Measurements from ENCODE around the gene GGA1. TPM values are rescaled to one million over a fixed set of nuclear protein-coding genes. Genes with fewer than 3 reads are reported as not detected.
A peak's percentile ranks its signal among the peaks of the same experiment; 100 is the strongest.

Gene GGA1
- total and polyA plus RNA-seq, 10 of the 15 experiments (the other 5 are each of a cell fraction or from before 2014, with no cell fraction given), result 1.4 to 79.4 (median 44.4) TPM

DNA sequence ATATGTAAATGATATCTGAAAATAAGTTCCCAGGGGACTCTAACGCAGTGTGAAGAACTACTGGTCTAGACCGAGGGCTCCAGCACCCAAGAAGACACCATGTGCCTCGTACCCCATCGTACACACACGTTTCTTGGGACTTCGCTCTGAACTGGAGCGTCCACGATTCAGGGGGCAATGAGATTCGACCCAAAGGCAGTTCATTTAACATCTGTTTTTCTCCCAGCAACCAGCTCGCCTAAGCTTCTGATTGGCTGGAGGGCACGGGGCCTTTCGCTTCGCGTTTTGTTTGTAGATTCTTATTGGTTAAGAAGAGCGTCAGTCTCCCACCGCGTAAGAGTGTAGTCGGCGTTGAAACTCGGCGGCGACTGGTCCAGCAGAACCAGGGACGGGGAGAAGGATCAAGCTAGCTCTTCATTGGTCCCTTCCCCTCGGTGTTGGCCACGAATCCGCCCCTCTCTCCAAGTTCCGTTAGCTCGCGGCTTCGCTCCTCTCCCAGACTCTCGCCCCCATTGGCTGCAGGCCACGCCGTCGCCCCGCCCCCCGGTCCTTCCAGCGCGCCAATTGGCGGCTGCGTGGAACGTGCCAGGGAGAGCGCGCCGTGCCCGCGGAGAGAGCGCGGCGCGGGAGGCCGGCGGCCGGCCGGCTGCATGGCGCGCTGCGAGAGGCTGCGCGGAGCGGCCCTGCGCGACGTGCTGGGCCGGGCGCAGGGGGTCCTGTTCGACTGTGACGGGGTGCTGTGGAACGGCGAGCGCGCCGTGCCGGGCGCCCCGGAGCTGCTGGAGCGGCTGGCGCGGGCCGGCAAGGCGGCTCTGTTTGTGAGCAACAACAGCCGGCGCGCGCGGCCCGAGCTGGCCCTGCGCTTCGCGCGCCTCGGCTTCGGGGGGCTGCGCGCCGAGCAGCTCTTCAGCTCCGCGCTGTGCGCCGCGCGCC lies 49.8 kb downstream of the GGA1 start, which contains the start of gene PDXP (continued):
- TF ChIP-seq, protein P1, sequence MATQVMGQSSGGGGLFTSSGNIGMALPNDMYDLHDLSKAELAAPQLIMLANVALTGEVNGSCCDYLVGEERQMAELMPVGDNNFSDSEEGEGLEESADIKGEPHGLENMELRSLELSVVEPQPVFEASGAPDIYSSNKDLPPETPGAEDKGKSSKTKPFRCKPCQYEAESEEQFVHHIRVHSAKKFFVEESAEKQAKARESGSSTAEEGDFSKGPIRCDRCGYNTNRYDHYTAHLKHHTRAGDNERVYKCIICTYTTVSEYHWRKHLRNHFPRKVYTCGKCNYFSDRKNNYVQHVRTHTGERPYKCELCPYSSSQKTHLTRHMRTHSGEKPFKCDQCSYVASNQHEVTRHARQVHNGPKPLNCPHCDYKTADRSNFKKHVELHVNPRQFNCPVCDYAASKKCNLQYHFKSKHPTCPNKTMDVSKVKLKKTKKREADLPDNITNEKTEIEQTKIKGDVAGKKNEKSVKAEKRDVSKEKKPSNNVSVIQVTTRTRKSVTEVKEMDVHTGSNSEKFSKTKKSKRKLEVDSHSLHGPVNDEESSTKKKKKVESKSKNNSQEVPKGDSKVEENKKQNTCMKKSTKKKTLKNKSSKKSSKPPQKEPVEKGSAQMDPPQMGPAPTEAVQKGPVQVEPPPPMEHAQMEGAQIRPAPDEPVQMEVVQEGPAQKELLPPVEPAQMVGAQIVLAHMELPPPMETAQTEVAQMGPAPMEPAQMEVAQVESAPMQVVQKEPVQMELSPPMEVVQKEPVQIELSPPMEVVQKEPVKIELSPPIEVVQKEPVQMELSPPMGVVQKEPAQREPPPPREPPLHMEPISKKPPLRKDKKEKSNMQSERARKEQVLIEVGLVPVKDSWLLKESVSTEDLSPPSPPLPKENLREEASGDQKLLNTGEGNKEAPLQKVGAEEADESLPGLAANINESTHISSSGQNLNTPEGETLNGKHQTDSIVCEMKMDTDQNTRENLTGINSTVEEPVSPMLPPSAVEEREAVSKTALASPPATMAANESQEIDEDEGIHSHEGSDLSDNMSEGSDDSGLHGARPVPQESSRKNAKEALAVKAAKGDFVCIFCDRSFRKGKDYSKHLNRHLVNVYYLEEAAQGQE (IDR thresholded peaks at IDR 0.05; ENCODE audit: low read depth, low read length), result no peak
- TF ChIP-seq RFX5 (IDR thresholded peaks at IDR 0.05; ENCODE audit: low read depth, low read length), result peak; percentile 98
- no peak for TF ChIP-seq RAD21 (IDR thresholded peaks at IDR 0.05; ENCODE audit: insufficient read depth, low read depth, low read length)
- peak; percentile 25 for TF ChIP-seq E4F1 (IDR thresholded peaks at IDR 0.05; ENCODE audit: borderline replicate concordance, partially characterized antibody)
- TF ChIP-seq ZNF592 (IDR thresholded peaks at IDR 0.05), result no peak
- TF ChIP-seq, protein P2, sequence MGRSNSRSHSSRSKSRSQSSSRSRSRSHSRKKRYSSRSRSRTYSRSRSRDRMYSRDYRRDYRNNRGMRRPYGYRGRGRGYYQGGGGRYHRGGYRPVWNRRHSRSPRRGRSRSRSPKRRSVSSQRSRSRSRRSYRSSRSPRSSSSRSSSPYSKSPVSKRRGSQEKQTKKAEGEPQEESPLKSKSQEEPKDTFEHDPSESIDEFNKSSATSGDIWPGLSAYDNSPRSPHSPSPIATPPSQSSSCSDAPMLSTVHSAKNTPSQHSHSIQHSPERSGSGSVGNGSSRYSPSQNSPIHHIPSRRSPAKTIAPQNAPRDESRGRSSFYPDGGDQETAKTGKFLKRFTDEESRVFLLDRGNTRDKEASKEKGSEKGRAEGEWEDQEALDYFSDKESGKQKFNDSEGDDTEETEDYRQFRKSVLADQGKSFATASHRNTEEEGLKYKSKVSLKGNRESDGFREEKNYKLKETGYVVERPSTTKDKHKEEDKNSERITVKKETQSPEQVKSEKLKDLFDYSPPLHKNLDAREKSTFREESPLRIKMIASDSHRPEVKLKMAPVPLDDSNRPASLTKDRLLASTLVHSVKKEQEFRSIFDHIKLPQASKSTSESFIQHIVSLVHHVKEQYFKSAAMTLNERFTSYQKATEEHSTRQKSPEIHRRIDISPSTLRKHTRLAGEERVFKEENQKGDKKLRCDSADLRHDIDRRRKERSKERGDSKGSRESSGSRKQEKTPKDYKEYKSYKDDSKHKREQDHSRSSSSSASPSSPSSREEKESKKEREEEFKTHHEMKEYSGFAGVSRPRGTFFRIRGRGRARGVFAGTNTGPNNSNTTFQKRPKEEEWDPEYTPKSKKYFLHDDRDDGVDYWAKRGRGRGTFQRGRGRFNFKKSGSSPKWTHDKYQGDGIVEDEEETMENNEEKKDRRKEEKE (IDR thresholded peaks at IDR 0.05), result 0 out of 2 replicates have a peak, but pooled peaks have one; percentile 44
- TF ChIP-seq, protein P3, sequence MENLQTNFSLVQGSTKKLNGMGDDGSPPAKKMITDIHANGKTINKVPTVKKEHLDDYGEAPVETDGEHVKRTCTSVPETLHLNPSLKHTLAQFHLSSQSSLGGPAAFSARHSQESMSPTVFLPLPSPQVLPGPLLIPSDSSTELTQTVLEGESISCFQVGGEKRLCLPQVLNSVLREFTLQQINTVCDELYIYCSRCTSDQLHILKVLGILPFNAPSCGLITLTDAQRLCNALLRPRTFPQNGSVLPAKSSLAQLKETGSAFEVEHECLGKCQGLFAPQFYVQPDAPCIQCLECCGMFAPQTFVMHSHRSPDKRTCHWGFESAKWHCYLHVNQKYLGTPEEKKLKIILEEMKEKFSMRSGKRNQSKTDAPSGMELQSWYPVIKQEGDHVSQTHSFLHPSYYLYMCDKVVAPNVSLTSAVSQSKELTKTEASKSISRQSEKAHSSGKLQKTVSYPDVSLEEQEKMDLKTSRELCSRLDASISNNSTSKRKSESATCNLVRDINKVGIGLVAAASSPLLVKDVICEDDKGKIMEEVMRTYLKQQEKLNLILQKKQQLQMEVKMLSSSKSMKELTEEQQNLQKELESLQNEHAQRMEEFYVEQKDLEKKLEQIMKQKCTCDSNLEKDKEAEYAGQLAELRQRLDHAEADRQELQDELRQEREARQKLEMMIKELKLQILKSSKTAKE (IDR thresholded peaks at IDR 0.05; ENCODE audit: low read depth, poor library complexity, severe bottlenecking), result no peak
- TF ChIP-seq E2F4 (IDR thresholded peaks at IDR 0.05; ENCODE audit: low read depth, low read length), result 0 out of 2 replicates have a peak, but pooled peaks have one; percentile 19
- no peak for TF ChIP-seq HCFC1 (IDR thresholded peaks at IDR 0.05; ENCODE audit: low read length)
- TF ChIP-seq SMAD5 (IDR thresholded peaks at IDR 0.05; ENCODE audit: low read depth), result no peak

Data from GM12878 (cell line).